A673 (cell line): ENCODE measurements around the gene DCLK2.

ENCODE experiments used
- CTCF ChIP-seq: fragments of 300-800, 200-600 bp; sonication (generic); conservative IDR thresholded peaks from 2 replicates; pipeline ENCODE4 v1.5.1; 2017; ENCODE audit warnings: low read depth, mild to moderate bottlenecking, antibody characterized with exemption, low read length, moderate library complexity, mixed read lengths
- EZH2 ChIP-seq: fragments of 200-600 bp; sonication (generic); IDR thresholded peaks from 2 replicates; pipeline ENCODE4 v1.6.1; 2017; ENCODE audit warnings: borderline replicate concordance, low read depth, mild to moderate bottlenecking, mixed read lengths, antibody characterized with exemption, low read length; ENCODE audit not compliant: poor library complexity, severe bottlenecking

- TF ChIP-seq CTCF, result no peak
- TF ChIP-seq EZH2, result no peak
These were observed 190.2 kb downstream of the DCLK2 start for GRCh38 chr4:150268444-150268843.
